Neural cell (in vitro differentiated cells): ENCODE results near the gene RASIP1. TPM values are rescaled to one million over a fixed set of nuclear protein-coding genes. Genes with fewer than 3 reads are reported as not detected.

Experiments used
- H2AFZ ChIP-seq: fragments of 200-600, 300-800 bp; sonication (generic), shearing (Covaris generic); 2 replicates; pipeline ENCODE4 v1.6.0; 2014; ENCODE audit warnings: low read depth, mild to moderate bottlenecking, antibody characterized with exemption, low read length, moderate library complexity
- H3F3A ChIP-seq: fragments of 200-600 bp; shearing (Covaris generic); 2 replicates; pipeline ENCODE4 v1.6.1; 2016; ENCODE audit warnings: mild to moderate bottlenecking, moderate library complexity, mixed read lengths, antibody characterized with exemption, low read length; ENCODE audit not compliant: insufficient read depth, poor library complexity, severe bottlenecking
- H3K27ac ChIP-seq: fragments of 200-600, 300-800 bp; sonication (generic), shearing (Covaris generic); 2 replicates; pipeline ENCODE4 v1.5.1; 2014; ENCODE audit warnings: mild to moderate bottlenecking, low read length, moderate library complexity
- H3K27me3 ChIP-seq: fragments of 300-800, 200-600 bp; sonication (generic), shearing (Covaris generic); 2 replicates; pipeline ENCODE4 v1.6.0; 2014; ENCODE audit warnings: mild to moderate bottlenecking, low read depth, low read length, moderate library complexity; ENCODE audit not compliant: insufficient read depth
- H3K36me3 ChIP-seq: fragments of 300-800, 200-600 bp; sonication (generic), shearing (Covaris generic); 2 replicates; pipeline ENCODE4 v1.5.1; 2014; ENCODE audit warnings: mild to moderate bottlenecking, antibody characterized with exemption, low read length, moderate library complexity; ENCODE audit not compliant: insufficient read depth
- H3K4me2 ChIP-seq: fragments of 300-800, 200-600 bp; sonication (generic), shearing (Covaris generic); 2 replicates; pipeline ENCODE4 v1.6.0; 2014; ENCODE audit warnings: mild to moderate bottlenecking, low read length
- H3K4me3 ChIP-seq: fragments of 300-800, 200-600 bp; sonication (generic), shearing (Covaris generic); 2 replicates; pipeline ENCODE4 v1.5.1; 2014; ENCODE audit warnings: mild to moderate bottlenecking, low read length, moderate library complexity
- H3K79me2 ChIP-seq: fragments of 200-600 bp; shearing (Covaris generic); replicated peaks from 2 replicates; pipeline ENCODE4 v1.6.0; 2014; ENCODE audit warnings: mild to moderate bottlenecking, low read length, moderate library complexity; ENCODE audit not compliant: insufficient read depth
- H3K9ac ChIP-seq: fragments of 300-800, 200-600 bp; sonication (generic), shearing (Covaris generic); 2 replicates; pipeline ENCODE4 v1.6.1; 2016; ENCODE audit warnings: mild to moderate bottlenecking, low read length, mixed read lengths
- H3K9me2 ChIP-seq: fragments of 200-600 bp; shearing (Covaris generic); 2 replicates; pipeline ENCODE4 v1.6.1; 2016; ENCODE audit warnings: mild to moderate bottlenecking, low read length, mixed read lengths; ENCODE audit not compliant: insufficient read depth
- H3K9me3 ChIP-seq: fragments of 200-600, 300-800 bp; sonication (generic), shearing (Covaris generic); 2 replicates; pipeline ENCODE4 v1.6.1; 2016; ENCODE audit warnings: mild to moderate bottlenecking, mixed run types, low read length, moderate library complexity, mixed read lengths
- H4K20me1 ChIP-seq: fragments of 200-600 bp; shearing (Covaris generic); 2 replicates; pipeline ENCODE4 v1.6.1; 2016; ENCODE audit warnings: mild to moderate bottlenecking, mixed run types; ENCODE audit not compliant: insufficient read depth
- EP300 ChIP-seq: fragments of 450-650 bp; conservative IDR thresholded peaks from 2 replicates; pipeline ENCODE4 v1.6.1; 2014; ENCODE audit warnings: antibody characterized with exemption, mild to moderate bottlenecking, moderate library complexity; ENCODE audit not compliant: poor library complexity, severe bottlenecking
- EZH2 ChIP-seq: fragments of 200-600, 300-800 bp; shearing (Covaris generic), sonication (generic); IDR thresholded peaks from 2 replicates; pipeline ENCODE4 v1.6.1; 2014; ENCODE audit warnings: antibody characterized with exemption, low read length, borderline replicate concordance, mild to moderate bottlenecking; ENCODE audit not compliant: insufficient read depth, poor library complexity, severe bottlenecking
- MXI1 ChIP-seq: fragments of 450-650 bp; conservative IDR thresholded peaks from 2 replicates; pipeline ENCODE4 v1.6.1; 2014; ENCODE audit warnings: antibody characterized with exemption, mild to moderate bottlenecking; ENCODE audit not compliant: poor library complexity, severe bottlenecking
- POLR2AphosphoS5 ChIP-seq: IDR thresholded peaks from 2 replicates; pipeline ENCODE4 v1.6.1; 2012
- RAD21 ChIP-seq: fragments of 450-650 bp; conservative IDR thresholded peaks from 2 replicates; pipeline ENCODE4 v1.6.1; 2014; ENCODE audit warnings: antibody characterized with exemption, mild to moderate bottlenecking, moderate library complexity
- SMC3 ChIP-seq: fragments of 450-650 bp; conservative IDR thresholded peaks from 2 replicates; pipeline ENCODE4 v1.6.1; 2014; ENCODE audit warnings: antibody characterized with exemption, mild to moderate bottlenecking, moderate library complexity; ENCODE audit not compliant: poor library complexity
- TAF1 ChIP-seq: IDR thresholded peaks from 2 replicates; pipeline ENCODE4 v1.6.1; 2012; ENCODE audit warnings: low read depth
- polyA plus RNA-seq: library from polyadenylated mRNA; depleted of rRNA; stranded (reverse); fragments of >200 nt; gene quantifications from 2 replicates; pipeline ENCODE4 v1.2.3, GENCODE V29; 2014
- TF ChIP-seq, protein P1 (sequence below): fragments of 450-650 bp; IDR thresholded peaks from 2 replicates; pipeline ENCODE4 v1.5.1; 2014; ENCODE audit warnings: antibody characterized with exemption, mild to moderate bottlenecking, moderate library complexity; ENCODE audit not compliant: poor library complexity, severe bottlenecking
- TF ChIP-seq, protein P2 (sequence below): IDR thresholded peaks from 2 replicates; pipeline ENCODE4 v1.6.1; 2012; ENCODE audit warnings: borderline replicate concordance

The RASIP1 gene
- polyA plus RNA-seq, 1 donor from 2014 or later = not detected

DNA sequence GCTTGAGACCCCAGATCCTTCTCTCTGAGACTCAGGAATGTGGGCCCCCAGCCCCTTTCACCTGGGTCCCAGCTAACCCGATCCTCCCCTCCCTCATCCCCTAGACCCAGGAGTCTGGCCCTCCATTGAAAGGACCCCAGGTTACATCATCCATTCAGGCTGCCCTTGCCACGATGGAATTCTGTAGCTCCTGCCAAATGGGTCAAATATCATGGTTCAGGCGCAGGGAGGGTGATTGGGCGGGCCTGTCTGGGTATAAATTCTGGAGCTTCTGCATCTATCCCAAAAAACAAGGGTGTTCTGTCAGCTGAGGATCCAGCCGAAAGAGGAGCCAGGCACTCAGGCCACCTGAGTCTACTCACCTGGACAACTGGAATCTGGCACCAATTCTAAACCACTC lies 15.4 kb upstream of the RASIP1 start:
- Histone ChIP-seq H4K20me1 (no peaks in the 10 kb centered on the region), H3K79me2 (no peaks in the 10 kb centered on the region), H3K27me3 (peaks cover 25% of the 10 kb centered on the region), H3K4me2 (no peak overlapping the region), H3K9ac (no peak overlapping the region), H3K4me3 (no peak overlapping the region), H3K27ac (no peak overlapping the region), H3F3A (no peaks in the 10 kb centered on the region), H3K36me3 (no peaks in the 10 kb centered on the region), H3K9me2 (no peaks in the 10 kb centered on the region), H3K9me3 (no peaks in the 10 kb centered on the region), H2AFZ (no peak overlapping the region)
- no peak for TF ChIP-seq EP300
- TF ChIP-seq RAD21 = no peak
- TF ChIP-seq EZH2 = no peak
- no peak for TF ChIP-seq TAF1
- TF ChIP-seq MXI1 = no peak
- TF ChIP-seq POLR2AphosphoS5 = no peak
- TF ChIP-seq, protein P1, sequence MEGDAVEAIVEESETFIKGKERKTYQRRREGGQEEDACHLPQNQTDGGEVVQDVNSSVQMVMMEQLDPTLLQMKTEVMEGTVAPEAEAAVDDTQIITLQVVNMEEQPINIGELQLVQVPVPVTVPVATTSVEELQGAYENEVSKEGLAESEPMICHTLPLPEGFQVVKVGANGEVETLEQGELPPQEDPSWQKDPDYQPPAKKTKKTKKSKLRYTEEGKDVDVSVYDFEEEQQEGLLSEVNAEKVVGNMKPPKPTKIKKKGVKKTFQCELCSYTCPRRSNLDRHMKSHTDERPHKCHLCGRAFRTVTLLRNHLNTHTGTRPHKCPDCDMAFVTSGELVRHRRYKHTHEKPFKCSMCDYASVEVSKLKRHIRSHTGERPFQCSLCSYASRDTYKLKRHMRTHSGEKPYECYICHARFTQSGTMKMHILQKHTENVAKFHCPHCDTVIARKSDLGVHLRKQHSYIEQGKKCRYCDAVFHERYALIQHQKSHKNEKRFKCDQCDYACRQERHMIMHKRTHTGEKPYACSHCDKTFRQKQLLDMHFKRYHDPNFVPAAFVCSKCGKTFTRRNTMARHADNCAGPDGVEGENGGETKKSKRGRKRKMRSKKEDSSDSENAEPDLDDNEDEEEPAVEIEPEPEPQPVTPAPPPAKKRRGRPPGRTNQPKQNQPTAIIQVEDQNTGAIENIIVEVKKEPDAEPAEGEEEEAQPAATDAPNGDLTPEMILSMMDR = no peak
- TF ChIP-seq, protein P2, sequence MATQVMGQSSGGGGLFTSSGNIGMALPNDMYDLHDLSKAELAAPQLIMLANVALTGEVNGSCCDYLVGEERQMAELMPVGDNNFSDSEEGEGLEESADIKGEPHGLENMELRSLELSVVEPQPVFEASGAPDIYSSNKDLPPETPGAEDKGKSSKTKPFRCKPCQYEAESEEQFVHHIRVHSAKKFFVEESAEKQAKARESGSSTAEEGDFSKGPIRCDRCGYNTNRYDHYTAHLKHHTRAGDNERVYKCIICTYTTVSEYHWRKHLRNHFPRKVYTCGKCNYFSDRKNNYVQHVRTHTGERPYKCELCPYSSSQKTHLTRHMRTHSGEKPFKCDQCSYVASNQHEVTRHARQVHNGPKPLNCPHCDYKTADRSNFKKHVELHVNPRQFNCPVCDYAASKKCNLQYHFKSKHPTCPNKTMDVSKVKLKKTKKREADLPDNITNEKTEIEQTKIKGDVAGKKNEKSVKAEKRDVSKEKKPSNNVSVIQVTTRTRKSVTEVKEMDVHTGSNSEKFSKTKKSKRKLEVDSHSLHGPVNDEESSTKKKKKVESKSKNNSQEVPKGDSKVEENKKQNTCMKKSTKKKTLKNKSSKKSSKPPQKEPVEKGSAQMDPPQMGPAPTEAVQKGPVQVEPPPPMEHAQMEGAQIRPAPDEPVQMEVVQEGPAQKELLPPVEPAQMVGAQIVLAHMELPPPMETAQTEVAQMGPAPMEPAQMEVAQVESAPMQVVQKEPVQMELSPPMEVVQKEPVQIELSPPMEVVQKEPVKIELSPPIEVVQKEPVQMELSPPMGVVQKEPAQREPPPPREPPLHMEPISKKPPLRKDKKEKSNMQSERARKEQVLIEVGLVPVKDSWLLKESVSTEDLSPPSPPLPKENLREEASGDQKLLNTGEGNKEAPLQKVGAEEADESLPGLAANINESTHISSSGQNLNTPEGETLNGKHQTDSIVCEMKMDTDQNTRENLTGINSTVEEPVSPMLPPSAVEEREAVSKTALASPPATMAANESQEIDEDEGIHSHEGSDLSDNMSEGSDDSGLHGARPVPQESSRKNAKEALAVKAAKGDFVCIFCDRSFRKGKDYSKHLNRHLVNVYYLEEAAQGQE = no peak
- no peak for TF ChIP-seq SMC3

DNA sequence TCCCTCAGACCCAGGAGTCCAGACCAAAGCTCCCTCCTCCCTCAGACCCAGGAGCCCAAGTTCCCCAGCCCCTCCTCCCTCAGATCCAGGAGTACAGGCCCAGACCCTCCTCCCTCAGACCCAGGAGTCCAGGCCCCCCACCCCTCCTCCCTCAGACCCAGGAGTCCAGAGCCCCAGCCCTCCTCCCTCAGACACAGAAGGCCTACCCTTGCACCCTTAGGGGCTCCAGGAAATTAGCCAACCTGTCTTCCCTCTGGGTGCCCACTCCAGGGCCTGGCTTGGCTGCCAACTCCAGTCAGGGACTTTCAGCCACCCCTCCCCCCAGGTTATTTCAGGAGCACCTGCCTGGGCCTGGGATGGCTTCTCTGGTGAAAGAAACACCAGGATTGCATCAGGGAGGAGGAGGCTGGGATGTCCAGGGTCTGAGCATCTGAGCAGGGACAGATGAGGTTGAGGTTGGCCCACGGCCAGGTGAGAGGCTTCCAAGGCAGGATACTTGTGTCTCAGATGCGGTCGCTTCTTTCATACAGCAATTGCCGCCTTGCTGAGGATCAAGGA lies 14.8 kb upstream of the RASIP1 start, which contains the start of gene FGF21:
FGF21 (plus strand) TSS at position 441 of the 558 bp plus-strand sequence. CDS start 713 bp downstream, outside the sequence.
- no peak within 1 kb of the TSS for H3K9ac ChIP-seq
- H2AFZ ChIP-seq = no peak within 1 kb of the TSS
- no peaks in the 10 kb centered on the region for H3K9me2 ChIP-seq
- H3K27ac ChIP-seq = no peak within 1 kb of the TSS
- TF ChIP-seq EZH2 = no peak
- no peak for TF ChIP-seq EP300
- TF ChIP-seq, protein P1 = no peak
- TF ChIP-seq TAF1 = no peak
- TF ChIP-seq MXI1 = no peak
- no peak for TF ChIP-seq RAD21
- no peak for TF ChIP-seq POLR2AphosphoS5
- TF ChIP-seq, protein P2 = no peak
- TF ChIP-seq SMC3 = no peak
- H3K27me3 ChIP-seq = peaks cover 25% of the 10 kb centered on the region
- no peaks in the 10 kb centered on the region for H4K20me1 ChIP-seq
- H3K36me3 ChIP-seq = no peaks in the 10 kb centered on the region
- H3K4me3 ChIP-seq = no peak within 1 kb of the TSS
- H3K9me3 ChIP-seq = no peaks in the 10 kb centered on the region
- H3F3A ChIP-seq = no peaks in the 10 kb centered on the region
- no peak within 1 kb of the TSS for H3K4me2 ChIP-seq
- H3K79me2 ChIP-seq = no peaks in the 10 kb centered on the region
